Fibroblast of pulmonary artery (primary cell): ENCODE data around the gene SLCO2B1.

Experiments
- DNase-seq: peaks from one replicate; pipeline ENCODE4 v3.0.0-alpha.2; 2010; ENCODE audit warnings: low read depth
- H3K4me3 ChIP-seq: replicated peaks from 2 replicates; pipeline ENCODE4 v1.5.1; 2011; ENCODE audit warnings: low read depth, mild to moderate bottlenecking, control low read depth, low read length, moderate library complexity
- TF ChIP-seq, protein P1 (sequence below): IDR thresholded peaks from 2 replicates; pipeline ENCODE4 v1.5.1; 2011; ENCODE audit warnings: mild to moderate bottlenecking, control low read depth, low read length, inconsistent platforms; ENCODE audit errors: missing control alignments

Gene SLCO2B1

DNA sequence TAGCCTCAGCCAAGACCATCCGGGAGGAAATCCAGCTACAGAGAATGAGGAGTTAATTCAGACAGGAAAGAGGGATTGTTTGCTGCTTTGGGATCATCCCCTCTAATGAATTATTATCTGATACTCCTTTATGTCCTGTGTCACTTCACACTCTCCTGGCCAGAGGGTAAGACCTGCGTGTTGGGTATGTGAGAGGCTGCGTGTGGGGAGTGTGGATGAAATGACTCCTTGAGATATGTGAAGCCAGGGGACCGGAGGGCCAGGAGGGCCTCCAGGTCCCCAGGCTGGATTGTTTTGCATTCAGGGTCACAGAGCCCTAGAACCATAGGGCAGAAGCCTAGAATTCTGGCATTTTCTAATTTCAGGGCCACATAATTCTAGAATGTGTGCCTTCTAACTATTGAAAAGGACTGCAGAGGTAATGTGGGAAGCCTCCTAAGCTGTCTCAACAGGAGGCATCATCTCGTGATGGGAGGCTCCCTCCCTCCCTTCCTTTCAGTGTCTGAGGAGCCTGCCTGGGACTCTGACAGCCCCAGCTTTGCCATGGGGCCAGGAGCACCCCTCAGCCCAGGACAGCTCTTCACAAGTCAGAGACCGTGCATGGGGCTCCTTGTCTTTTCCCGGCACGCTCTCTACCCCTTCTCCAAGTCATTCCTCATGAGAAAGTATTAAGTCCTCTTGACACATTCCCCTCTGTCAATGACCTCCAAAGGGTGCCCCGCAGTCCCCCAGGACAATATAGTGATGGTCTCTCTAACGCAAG lies 93.3 kb downstream of the SLCO2B1 start:
- DNase-seq, result no peak
- no peak overlapping the region for H3K4me3 ChIP-seq
- TF ChIP-seq, protein P1, sequence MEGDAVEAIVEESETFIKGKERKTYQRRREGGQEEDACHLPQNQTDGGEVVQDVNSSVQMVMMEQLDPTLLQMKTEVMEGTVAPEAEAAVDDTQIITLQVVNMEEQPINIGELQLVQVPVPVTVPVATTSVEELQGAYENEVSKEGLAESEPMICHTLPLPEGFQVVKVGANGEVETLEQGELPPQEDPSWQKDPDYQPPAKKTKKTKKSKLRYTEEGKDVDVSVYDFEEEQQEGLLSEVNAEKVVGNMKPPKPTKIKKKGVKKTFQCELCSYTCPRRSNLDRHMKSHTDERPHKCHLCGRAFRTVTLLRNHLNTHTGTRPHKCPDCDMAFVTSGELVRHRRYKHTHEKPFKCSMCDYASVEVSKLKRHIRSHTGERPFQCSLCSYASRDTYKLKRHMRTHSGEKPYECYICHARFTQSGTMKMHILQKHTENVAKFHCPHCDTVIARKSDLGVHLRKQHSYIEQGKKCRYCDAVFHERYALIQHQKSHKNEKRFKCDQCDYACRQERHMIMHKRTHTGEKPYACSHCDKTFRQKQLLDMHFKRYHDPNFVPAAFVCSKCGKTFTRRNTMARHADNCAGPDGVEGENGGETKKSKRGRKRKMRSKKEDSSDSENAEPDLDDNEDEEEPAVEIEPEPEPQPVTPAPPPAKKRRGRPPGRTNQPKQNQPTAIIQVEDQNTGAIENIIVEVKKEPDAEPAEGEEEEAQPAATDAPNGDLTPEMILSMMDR, result no peak

DNA sequence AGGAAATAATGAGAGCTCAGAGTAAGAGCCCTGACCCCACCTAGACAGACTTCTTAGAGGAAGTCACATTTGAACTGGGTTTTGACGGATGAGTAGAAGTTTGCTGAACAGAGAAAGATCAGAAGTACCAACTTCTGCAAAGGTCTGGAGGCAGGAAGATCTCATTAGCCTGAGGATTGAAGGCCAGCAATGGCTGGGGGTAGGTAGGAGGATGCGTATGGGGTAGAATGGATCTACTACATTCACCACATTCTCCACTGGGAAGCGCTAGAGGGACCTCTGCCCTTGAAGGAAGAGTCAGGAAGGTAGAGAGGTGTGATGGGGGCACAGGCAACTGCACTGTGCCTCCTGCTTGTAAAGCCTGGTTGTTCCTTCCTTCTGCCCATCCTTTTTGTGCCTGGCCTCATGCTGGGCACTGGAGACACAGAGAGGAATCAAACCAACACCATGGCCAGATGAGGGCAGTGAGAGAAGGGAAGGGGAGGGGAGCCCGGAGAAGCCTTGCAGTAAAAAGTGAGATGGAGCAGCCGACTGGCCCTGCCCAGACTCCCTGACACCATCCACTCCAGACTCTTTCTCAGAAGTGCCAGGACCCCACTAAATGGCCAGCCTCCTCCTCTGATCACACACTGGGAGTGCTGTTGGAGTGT lies 94.6 kb downstream of the SLCO2B1 start:
- DNase-seq, result no peak
- no peak overlapping the region for H3K4me3 ChIP-seq
- TF ChIP-seq, protein P1, result peak; percentile 1

DNA sequence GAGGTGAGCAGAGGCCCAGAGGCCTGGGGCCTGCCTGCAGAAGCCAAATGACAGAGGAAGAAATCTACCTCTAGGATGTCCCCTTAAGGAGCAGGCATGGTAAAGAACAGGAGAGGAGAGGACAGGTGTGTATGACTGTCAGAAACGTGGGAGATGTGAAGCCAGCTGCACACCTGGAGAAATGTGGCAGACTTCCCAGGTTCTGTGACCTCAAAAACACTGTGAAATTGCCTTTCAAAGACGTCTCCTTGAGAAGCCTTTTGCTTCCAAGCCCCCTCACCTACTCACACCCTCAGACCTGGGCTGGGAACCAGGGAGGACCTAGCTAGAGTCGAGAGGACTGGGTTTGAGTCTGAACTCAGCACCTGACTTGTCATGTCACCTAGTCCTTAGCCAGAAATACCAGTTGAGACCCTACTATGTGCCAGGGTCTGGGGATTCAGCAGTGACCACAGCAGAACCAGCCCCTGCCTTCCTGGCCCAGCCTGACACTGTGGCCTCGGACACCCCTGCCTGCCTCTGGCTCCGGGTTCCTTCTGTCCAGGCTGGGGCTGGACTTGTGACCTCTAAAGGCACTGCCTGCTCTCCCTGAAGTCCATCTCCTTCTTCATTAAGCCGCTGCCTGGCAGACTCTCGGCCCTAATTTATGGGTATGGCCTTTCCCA lies 95.2 kb downstream of the SLCO2B1 start:
- TF ChIP-seq, protein P1, result no peak
- no peak for DNase-seq
- H3K4me3 ChIP-seq, result no peak overlapping the region

DNA sequence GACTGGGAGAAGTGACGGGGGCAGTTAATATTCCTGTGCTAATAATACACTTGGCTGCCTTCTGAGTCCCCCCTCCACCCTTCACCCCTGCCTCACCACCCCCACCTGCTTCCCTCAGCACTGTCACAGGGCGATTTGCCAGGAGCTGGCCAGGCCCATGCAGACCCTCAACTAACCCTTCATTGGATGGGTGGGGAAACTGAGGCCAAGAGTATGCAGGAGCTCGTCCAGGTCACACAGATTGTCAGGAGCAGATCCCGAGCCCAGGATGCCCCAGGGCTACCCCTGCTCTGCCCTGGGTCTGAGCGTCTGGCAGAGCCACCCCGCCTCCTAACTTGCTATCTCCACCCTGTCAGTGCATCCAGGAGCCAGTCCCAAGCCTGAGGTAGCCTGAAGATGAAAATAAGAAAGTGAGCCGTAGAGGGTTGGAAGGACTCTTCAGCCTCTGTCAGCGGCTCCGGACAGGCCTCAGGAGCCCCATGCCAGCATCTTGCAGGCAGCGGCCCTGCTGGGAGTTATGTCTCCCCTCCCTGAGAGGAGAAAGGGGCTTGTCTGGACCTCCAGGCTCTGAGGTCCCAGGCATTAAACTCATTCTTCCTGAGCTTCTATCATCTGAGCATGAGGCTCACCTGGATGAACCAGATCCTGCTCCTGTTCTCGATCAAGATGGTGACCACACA lies 95.9 kb downstream of the SLCO2B1 start:
- DNase-seq, result no peak
- TF ChIP-seq, protein P1, result no peak
- H3K4me3 ChIP-seq, result no peak overlapping the region

DNA sequence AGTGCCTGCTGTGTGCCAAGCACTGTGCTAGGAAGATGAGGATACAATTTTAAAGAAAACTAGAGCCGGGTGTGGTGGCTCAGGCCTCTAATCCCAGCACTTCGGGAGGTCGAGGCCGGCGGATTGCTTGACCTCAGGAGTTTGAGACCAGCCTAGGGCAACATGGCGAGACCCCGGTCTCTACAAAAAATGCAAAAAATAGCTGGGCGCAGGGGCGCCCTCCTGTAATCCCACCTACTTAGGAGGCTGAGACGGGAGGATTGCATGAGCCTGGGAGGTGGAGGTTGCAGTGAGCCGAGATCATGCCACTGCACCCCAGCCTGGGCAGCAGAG lies 98.0 kb downstream of the SLCO2B1 start:
- TF ChIP-seq, protein P1, result no peak
- no peak for DNase-seq
- no peak overlapping the region for H3K4me3 ChIP-seq

DNA sequence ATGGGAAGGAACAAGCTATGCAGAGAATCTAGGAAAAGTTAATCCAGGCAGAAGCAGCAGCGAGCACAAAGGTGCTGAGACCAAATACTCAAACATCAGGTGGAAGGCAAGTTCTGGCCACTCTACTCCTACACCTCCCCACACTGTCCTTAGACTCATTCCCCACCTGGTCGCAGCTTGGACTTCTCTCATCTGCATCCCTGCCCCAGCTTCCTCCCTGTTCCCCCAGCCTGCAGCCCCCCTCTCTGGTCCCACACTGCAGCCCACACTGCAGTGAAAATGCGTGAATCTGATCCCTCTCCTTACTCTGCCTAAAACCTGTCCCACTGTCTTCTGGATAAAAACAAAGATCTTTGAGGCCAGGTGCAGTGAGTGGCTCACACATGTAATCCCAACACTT lies 98.8 kb downstream of the SLCO2B1 start:
- DNase-seq, result no peak
- TF ChIP-seq, protein P1, result no peak
- no peak overlapping the region for H3K4me3 ChIP-seq
